ENCODE results near the gene SIGLEC11.

SIGLEC11 gene

GRCh38 chr19:49911381-49912145, 49.4 kb downstream of the SIGLEC11 start:
- peaks cover 39% of the 10 kb centered on the region for H3K36me3 Mint-ChIP-seq (ENCODE audit: insufficient read depth)
- H3K4me3 Mint-ChIP-seq = no peak overlapping the region
- no peaks in the 10 kb centered on the region for H3K27me3 Mint-ChIP-seq
- DNase-seq (no peak), ATAC-seq (replicated peaks) (peak; percentile 86)
- no peaks in the 10 kb centered on the region for H3K9me3 Mint-ChIP-seq
- H3K27ac Mint-ChIP-seq = peak overlapping the region; percentile 66 to 87
- H3K4me1 Mint-ChIP-seq (ENCODE audit: low read depth in 2 of 2) = peaks cover 13 to 25% of the 10 kb centered on the region in 2 donors

GRCh38 chr19:49910179-49910578, 50.8 kb downstream of the SIGLEC11 start:
- DNase-seq (no peak), ATAC-seq (replicated peaks) (no peak)
- H3K27ac Mint-ChIP-seq = peak overlapping the region in 1 of 2 donors; percentile 87
- H3K9me3 Mint-ChIP-seq = no peaks in the 10 kb centered on the region
- no peak overlapping the region for H3K4me3 Mint-ChIP-seq
- H3K4me1 Mint-ChIP-seq (ENCODE audit: low read depth in 2 of 2) = peaks cover 9 to 22% of the 10 kb centered on the region in 2 donors
- no peaks in the 10 kb centered on the region for H3K27me3 Mint-ChIP-seq
- peaks cover 29% of the 10 kb centered on the region for H3K36me3 Mint-ChIP-seq (ENCODE audit: insufficient read depth)

GRCh38 chr19:49908480-49909420, 52.2 kb downstream of the SIGLEC11 start:
- Mint-ChIP-seq H3K27me3 (no peaks in the 10 kb centered on the region), H3K4me1 (ENCODE audit: low read depth in 2 of 2) (peaks cover 9 to 18% of the 10 kb centered on the region in 2 donors), H3K9me3 (no peaks in the 10 kb centered on the region), H3K36me3 (ENCODE audit: insufficient read depth) (peaks cover 21% of the 10 kb centered on the region), H3K27ac (peak overlapping the region; percentile 13 to 65), H3K4me3 (no peak overlapping the region)
- ATAC-seq (replicated peaks) = no peak
- DNase-seq = no peak

- Mint-ChIP-seq H3K4me3 (no peak overlapping the region), H3K27me3 (no peaks in the 10 kb centered on the region), H3K36me3 (ENCODE audit: insufficient read depth) (peaks cover 21% of the 10 kb centered on the region), H3K27ac (peak overlapping the region; percentile 13 to 65), H3K9me3 (no peaks in the 10 kb centered on the region), H3K4me1 (ENCODE audit: low read depth in 2 of 2) (peaks cover 9 to 15% of the 10 kb centered on the region in 2 donors)
- ATAC-seq (replicated peaks) (no peak), DNase-seq (no peak)
These were observed 53.1 kb downstream of the SIGLEC11 start for GRCh38 chr19:49907745-49908446.

- no peak for DNase-seq
- Mint-ChIP-seq H3K9me3 (no peaks in the 10 kb centered on the region), H3K4me1 (ENCODE audit: low read depth in 2 of 2) (peaks cover 9 to 12% of the 10 kb centered on the region in 2 donors), H3K27me3 (no peaks in the 10 kb centered on the region), H3K27ac (peak overlapping the region in 1 of 2 donors; percentile 23), H3K36me3 (ENCODE audit: insufficient read depth) (peaks cover 16% of the 10 kb centered on the region), H3K4me3 (no peak overlapping the region)
- ATAC-seq (replicated peaks) = no peak
These were observed 54.0 kb downstream of the SIGLEC11 start for GRCh38 chr19:49906879-49907564.

GRCh38 chr19:49904136-49904535, 56.8 kb downstream of the SIGLEC11 start:
- H3K4me3 Mint-ChIP-seq = no peak overlapping the region
- no peak for DNase-seq
- H3K27me3 Mint-ChIP-seq = no peaks in the 10 kb centered on the region
- peak overlapping the region in 1 of 2 donors; percentile 35 for H3K27ac Mint-ChIP-seq
- no peak for ATAC-seq (replicated peaks)
- H3K9me3 Mint-ChIP-seq = no peaks in the 10 kb centered on the region
- H3K36me3 Mint-ChIP-seq (ENCODE audit: insufficient read depth) = peaks cover 16% of the 10 kb centered on the region
- H3K4me1 Mint-ChIP-seq (ENCODE audit: low read depth in 2 of 2) = peaks cover 0 to 4% of the 10 kb centered on the region in 2 donors

All from effector memory CD8-positive, alpha-beta T cell (primary cell).